ENCODE measurements around the gene KDM4F.
A peak's percentile ranks its signal among the peaks of the same experiment; 100 is the strongest.

The KDM4F gene

DNA sequence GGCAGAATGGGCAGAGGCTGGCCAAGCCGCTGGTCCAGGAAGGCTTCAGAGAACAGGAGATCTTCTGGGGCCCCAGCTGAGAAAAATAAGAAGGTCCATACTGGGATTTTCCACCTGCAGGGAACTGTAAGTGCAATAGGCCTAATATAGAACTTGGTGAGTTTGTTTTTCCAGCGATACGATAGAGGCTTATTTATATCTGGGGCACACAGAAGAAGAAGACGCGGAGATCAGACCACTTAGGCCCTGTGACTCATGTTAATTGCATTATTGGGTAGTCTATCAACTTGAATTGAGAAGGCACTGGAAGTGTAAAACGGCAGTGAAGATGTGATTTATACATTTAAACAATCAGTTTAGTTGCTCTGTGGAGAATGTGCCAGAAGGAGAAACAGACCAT is 9.8 kb downstream of the KDM4F start:
- no peak for DNase-seq (ENCODE audit: extremely low read depth in 1 of 2, low read depth in 1 of 2)

DNA sequence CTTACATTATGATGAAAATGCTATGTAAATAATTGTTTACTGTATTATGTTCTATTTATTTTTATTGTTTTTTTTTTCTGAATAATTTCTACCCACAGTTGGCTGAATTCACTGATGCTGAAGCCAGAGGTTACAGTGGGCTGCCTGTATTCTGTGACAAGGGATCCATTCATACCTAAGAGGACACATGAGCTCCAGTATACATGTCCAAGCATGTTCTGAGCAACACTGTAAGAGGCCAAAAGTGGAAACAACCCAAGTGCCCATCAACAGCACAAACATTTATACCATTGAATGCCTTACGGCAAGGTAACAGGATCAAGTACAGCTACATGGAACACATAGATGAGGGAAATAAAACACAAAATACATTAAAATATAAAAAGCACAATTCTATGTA is 16.1 kb downstream of the KDM4F start:
- no peak for DNase-seq (ENCODE audit: extremely low read depth in 1 of 2, low read depth in 1 of 2)

DNA sequence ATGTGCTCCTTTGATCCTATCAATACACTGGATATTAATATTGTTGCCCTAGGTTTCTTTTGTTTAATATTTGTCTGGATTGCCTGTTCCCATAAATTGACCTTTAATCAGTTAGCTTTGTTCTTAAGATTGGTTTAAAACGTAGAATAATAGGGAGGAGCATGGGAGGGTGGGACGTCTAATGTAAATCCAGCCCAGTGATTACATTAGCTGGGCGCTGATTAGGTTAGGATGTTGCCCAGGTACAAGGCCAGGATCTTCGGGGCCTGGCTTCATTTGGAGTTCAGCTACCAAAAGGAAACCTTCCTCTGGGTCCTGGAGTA is 17.5 kb downstream of the KDM4F start, which contains the start of gene SRSF8:
Gene SRSF8, plus strand, starts transcription at position 204 of the 323 bp plus-strand sequence. CDS start 308 bp downstream, outside the sequence.
- DNase-seq (ENCODE audit: extremely low read depth in 1 of 2, low read depth in 1 of 2) = no peak

DNA sequence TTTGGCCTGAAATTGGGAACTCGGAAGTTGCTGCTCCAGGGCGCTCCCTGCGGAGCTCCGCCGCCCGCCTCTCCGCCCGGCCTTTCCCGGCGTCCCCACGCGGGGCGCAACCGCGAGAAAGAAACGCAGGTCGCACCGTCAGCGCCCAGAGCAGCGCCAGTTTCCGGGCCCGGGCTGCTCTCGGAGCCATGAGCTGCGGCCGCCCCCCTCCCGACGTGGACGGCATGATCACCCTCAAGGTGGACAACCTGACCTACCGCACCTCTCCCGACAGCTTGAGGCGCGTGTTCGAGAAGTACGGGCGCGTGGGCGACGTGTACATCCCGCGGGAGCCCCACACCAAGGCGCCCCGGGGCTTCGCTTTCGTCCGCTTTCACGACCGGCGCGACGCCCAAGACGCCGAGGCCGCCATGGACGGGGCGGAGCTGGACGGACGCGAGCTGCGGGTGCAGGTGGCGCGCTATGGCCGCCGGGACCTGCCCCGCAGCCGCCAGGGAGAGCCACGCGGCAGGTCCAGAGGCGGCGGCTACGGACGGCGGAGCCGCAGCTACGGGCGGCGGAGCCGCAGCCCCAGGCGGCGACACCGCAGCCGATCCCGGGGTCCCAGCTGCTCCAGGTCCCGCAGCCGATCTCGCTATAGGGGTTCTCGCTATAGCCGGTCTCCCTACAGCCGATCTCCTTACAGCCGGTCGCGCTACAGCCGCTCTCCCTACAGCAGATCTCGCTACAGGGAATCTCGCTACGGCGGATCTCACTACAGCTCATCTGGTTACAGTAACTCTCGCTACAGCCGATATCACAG is 18.0 kb downstream of the KDM4F start:
- peak in 1 of 2 donors; percentile 55 for DNase-seq (ENCODE audit: extremely low read depth in 1 of 2, low read depth in 1 of 2)

DNA sequence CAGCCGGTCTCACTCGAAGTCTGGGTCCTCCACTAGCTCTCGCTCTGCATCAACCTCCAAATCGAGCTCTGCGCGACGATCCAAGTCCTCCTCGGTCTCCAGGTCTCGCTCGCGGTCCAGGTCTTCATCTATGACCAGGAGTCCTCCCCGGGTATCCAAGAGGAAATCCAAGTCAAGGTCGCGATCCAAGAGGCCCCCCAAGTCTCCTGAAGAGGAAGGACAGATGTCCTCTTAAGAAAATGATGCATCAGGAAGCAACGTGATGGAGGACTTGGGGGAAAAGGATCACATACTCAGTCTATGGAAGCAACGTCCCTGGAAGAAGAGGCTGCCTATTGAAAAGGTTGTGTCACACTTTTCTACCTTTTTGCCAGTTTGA is 18.6 kb downstream of the KDM4F start:
- DNase-seq (ENCODE audit: extremely low read depth in 1 of 2, low read depth in 1 of 2) = no peak

DNA sequence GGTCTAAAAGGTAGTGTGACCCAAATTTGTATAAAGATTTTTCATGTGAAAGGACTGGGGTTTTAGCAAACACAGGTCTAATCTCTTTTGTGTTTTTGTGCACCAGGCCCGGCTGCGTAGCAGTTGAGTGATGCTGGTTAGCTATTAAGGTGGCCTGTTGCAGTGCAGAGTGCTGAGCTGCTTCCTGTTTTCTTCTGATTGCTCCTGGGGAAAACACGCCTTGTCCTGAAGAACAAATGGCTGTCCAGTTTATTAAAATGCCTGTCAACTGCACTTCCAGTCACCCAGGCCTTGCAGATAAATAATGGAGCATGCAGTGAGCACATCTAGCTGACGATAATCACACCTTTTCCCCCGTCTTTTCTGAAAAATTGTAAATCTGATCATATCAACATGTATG is 19.3 kb downstream of the KDM4F start:
- peak in 1 of 2 donors; percentile 20 for DNase-seq (ENCODE audit: extremely low read depth in 1 of 2, low read depth in 1 of 2)

DNA sequence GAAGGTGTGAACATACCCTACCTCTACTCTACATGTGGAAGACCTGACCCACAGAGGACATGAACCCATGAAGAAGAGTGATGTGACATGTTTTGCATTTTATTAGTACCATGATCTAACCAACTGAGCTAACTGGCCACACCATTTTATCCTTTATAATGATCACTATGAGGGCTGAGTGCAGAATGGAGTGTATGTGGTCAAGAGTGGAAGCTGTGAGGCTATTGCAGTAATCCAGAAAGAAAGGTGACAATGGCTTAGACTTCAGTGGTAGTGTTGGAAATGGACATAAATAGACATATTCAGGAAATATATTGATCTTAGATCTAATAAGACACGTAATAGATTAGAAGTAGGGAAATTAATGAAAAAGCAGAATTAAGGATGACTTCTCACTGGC is 21.2 kb downstream of the KDM4F start:
- DNase-seq (ENCODE audit: extremely low read depth in 1 of 2, low read depth in 1 of 2) = no peak

DNA sequence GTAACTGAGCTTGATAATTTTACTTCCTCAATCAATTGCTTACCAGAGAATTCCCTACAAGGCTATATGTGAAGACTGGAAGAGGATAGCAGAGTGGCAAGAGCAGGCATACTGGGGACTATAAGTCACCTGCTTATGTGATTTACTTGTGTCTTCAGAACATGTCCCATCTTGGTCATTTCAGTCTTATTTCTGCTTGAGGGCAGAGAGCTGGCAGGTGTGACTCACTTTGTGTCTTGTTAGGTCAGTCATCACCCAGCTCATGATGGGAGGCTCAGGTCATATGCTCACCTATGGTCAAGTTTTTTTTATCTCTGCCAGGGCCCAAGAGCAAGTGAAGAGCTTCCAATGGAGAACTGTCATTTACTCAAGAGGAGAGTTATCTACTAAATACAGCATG is 23.7 kb downstream of the KDM4F start:
- DNase-seq (ENCODE audit: extremely low read depth in 1 of 2, low read depth in 1 of 2) = no peak

DNA sequence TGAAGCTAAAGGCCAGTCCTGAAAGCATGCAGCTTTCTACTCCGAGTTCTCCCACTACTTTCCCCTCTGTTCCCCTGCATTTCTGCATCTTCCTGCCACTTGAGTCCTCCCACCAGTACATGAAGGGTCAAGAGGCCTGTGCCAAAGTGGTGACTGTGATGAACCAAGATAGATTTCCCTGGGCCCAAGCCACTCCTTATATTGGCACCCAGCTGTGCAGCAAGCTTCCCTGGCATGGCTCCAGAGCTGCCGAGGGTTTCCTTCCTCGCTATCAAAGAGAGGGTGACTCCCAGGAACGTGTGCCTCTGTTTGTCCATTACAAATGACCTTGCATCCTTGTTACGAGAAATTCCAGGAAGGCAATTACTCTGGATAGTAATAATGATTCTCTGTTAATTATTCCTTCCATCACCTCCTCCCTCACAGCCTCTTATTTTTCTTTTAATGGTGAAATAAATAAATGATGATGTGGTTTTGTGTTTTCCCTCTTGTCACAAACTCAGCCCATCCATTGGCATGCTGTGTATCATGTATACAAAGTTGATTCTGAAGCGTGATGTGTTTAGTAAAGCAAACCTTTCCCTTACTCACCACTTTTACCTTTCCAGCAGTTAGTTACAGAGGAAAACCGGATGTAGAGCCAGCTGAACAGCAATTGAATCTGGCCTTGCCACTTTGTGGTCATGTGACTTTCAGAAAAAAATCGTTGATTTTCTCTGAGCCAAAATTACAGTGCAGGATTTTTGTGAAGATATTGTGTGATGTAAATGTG is 25.8 kb downstream of the KDM4F start:
- DNase-seq (ENCODE audit: extremely low read depth in 1 of 2, low read depth in 1 of 2) = no peak

DNA sequence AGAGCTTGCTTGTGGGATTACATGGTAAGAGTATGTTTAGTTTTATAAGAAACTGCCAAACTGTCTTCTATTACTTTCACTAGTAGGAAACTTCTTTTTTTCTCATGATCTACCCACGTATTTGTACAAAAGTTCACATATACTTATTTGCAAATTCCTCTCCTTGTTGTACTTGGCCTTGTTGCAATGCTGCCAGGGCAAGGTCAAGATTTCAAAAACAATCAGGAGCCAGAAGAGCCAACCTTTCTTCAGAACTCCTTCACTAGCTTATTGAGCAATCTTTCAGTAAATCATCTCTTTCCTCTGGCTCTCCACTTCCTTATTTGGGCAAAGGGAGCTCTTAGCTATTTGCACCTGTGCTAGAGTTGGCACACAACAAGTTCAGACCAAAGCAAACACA is 27.2 kb downstream of the KDM4F start:
- no peak for DNase-seq (ENCODE audit: extremely low read depth in 1 of 2, low read depth in 1 of 2)

DNA sequence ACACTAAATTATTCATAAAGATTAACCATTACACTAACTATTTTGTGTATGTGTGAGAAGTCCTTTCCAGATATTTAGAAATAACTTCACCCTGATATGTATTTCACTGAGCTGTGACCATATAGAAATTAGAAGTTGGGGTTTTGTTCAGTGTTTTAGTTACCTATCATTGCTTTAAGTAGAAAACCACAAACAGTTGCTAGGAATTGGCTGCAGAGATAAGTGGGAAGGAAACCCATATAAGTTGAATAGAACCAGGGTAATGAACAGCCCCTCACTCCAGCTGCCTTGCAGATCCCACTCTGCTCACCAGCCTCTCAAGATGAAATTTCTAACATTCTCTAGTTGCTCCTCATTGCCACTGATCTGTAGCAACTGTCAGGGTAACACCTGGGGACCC is 27.8 kb downstream of the KDM4F start:
- DNase-seq (ENCODE audit: extremely low read depth in 1 of 2, low read depth in 1 of 2) = no peak

DNA sequence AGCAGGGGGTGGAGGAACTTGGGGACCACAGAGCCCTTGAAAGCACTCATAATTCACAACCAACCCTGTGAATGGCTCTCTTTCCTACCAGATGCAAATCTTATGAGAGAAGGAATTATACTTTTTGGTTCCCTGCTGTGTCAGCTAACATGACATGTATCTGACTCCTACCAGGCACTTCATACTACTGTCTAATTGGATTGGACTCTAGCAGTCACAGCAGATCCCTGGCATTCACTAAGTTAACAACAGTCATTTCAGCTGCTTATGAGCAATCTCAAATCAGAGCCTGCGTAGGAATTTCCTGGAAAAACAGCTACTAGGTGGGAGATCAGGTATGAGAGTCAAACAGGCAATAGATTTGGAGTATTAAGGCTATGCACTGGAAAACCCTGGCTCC is 29.3 kb downstream of the KDM4F start:
- no peak for DNase-seq (ENCODE audit: extremely low read depth in 1 of 2, low read depth in 1 of 2)

DNA sequence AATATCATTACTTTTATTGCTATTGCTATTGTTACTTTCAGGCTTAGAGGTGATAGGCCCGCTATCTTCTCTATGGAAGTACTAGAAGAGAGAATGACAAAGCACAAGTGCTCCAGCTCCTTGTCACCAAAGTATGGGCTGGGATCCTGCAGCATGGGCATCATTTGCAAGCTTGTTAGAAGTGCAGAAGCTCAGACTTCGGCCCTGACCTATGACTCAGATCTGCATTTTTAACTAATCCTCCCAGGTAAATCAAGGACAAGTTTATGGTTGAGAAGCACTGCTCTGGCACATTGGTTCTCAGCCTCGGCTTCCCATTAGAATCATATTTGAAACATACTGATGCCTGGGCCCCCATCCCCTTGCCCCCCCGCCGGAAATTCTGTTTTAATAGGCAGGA is 31.8 kb downstream of the KDM4F start:
- no peak for DNase-seq (ENCODE audit: extremely low read depth in 1 of 2, low read depth in 1 of 2)

DNA sequence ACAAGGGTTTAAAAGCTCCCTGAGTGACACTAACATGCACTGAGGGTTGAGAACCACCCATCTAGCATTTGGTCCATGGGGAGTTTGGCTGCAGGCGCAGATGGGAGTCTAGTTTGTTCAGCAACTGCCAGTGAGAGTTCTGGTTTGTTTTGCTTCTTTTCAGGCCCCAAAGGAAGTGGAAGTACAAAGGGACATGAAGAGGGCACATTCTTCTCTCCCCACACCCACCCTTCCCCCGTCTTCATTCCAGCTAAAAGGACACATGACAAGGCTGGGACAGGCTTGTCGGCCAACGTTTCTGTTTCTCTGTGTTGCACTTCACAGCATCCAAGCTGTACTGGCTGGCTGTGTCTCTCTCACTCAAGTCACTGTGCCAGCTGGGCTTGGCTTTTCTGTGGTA is 32.2 kb downstream of the KDM4F start:
- DNase-seq (ENCODE audit: extremely low read depth in 1 of 2, low read depth in 1 of 2) = no peak

DNA sequence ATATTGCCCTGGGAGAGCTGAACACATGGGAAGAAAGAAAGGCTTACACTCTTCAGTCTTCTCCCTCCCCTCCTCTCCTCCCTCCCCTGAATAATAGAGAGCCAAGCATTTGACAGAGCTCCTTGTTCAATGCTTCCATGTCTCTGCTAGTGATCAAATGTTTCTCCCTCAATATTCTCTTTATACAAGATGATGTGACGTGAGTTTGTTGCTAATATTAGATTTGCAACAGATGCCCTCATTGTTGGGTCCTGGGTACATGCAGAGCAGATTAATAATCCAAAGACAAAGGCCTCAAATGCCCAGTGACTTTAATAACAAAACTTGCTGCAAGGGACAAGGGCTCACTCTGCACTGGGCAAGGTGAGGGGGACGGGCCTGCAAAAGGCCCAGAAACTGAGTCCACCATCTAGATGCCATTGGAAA is 33.4 kb downstream of the KDM4F start:
- no peak for DNase-seq (ENCODE audit: extremely low read depth in 1 of 2, low read depth in 1 of 2)

DNA sequence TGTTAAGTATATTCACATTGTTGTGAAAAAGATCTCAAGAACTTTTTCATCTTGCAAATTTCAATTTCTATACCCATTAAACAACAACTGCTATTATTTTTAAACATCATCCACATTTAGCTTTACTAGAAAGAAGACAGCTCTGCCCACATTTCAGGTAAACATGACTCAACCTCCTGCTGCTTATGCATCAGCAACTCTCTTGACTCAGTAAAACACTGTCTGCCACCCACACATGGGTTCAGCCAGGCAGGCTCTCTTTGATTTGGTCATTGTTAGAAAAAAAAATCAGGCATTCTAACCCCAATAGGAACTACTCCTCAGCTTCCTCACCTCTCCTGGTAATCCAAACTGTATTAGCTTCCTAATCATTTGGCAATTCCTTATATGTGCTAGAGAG is 35.3 kb downstream of the KDM4F start:
- no peak for DNase-seq (ENCODE audit: extremely low read depth in 1 of 2, low read depth in 1 of 2)

DNA sequence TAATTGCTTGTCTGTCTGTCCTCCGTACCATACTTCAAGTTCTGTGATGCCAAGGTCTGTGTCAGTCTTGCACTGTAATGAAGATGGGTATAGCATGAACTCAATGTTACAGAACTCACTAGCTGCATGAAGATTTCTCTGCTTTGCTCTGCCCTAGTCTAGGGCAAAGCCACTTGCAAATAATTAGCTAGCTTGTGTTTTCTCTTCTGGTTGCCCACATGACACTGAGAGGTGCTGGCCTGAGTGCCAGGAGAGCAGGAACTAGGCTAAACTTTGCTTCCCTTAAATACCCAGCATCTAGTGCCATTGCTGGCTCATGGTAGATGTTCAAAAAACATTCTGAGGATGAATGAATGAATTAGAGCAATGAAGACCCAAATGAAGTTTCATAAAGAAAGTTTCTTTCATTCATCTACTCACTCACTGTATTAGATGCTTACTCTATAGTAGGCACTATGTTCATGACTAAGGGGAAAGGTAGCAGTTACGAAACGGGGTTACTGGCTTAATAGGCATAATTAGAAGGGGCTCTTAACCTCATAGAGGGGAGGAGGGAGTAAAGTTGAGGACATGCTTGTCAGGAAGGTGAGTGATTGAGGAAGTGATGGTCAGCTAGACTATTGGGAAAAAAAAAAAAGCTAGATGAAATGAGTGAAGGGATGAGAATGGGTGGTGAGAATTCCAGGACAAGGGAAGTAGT is 36.0 kb downstream of the KDM4F start:
- no peak for DNase-seq (ENCODE audit: extremely low read depth in 1 of 2, low read depth in 1 of 2)

DNA sequence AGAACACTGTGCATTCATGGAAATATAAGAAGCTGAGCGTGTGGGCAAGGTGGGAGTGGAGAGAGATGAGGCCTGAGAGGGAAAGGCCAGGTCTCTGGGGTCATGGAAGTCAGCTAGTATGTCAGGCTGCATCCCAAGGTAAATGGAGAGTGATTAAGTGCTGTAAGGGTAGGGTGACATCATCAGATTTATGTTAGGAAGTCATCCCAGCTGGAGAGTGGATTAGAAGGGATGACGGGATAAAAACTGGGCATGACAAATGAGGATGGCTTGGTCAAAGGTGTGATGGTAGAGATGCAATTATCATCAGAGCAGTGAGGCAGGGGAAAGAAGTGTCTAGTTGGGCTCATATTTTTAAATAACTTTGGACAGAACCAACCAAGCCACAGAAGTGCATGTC is 36.9 kb downstream of the KDM4F start:
- no peak for DNase-seq (ENCODE audit: extremely low read depth in 1 of 2, low read depth in 1 of 2)

DNA sequence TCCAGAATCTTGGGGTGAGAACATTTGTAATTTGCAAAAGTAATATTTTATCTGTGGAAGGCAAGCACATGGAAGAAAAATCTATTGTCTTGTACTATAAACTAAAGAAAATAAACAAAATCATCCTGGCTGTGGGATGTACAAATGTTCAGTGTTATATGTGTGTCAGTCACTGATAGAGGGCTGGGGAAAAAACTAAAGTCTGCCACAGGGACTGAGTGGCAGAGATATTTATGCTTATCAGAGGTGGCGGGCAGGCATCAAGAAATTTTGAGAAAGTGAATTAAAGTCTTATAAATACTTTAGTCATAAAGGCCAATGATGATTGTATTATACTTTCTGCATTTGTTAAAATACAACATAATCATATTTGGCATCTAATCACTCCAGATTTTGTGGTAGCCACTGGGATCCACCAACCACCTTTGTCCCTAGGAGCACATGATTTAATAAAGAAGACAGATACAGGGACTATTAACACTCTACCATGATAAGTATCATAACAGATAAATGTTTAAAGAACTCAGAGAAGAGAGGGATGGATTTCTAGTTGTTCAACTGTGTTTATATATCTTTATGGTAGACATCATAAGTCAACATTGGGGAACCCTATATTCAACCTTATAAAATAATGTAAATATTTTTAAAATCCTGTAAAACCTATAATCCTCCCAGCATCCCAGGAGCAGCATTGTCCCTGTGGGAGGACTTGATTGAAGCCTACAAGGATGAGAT is 37.8 kb downstream of the KDM4F start:
- DNase-seq (ENCODE audit: extremely low read depth in 1 of 2, low read depth in 1 of 2) = no peak

DNA sequence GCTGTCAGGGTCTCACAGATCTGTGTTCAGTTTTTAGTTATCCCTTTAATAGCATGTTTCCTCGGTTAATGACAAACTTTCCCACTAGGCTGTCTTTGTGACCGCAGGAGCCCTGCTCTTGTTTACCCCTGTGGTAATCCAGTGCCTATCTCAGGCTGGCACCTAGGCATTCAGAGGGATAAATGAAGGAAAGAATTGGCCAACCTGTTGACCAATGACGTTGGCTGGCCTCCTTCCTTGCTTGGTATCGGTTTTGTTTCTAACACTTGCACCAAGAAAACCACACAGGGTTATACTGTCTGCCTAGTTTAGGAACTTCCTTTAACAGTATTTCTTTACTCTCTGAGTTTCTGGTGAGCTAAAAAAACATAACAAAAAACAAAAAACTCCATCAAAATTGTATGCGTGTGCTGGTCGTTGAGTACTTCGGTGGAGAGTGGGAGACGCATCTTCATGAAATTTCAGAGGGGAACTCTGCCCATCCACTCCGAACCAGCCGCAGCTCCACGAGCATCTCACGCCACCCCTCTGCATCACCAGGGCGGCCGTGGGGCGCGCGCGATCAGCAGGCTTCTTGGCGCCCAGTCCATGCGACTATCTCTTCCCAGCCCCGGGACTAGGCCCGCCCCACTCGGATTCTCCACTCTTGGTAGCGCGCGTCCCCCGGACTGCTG is 39.9 kb downstream of the KDM4F start:
- DNase-seq (ENCODE audit: extremely low read depth in 1 of 2, low read depth in 1 of 2) = no peak
